Ovary (tissue), 9 donors: Measurements from ENCODE around the gene AGPS. TPM values are rescaled to one million over a fixed set of nuclear protein-coding genes. Genes with fewer than 3 reads are reported as not detected.

Experiments
- DNase-seq, 5 donors: peaks; one replicate each; pipeline ENCODE4 v3.0.0-alpha.2; 2019 to 2020
- H3K27ac ChIP-seq, 2 donors: fragments of 200-600 bp; one replicate each; pipeline versions ENCODE4 v1.5.1 to v1.8.0; 2019 to 2022
- H3K27me3 ChIP-seq: fragments of 200-600 bp; one replicate; pipeline ENCODE4 v1.8.0; 2022
- H3K36me3 ChIP-seq: fragments of 200-600 bp; sonication (generic); one replicate; pipeline ENCODE4 v1.5.1; 2019
- H3K4me1 ChIP-seq: one replicate; pipeline ENCODE4 v1.8.1; 2013; ENCODE audit warnings: mild to moderate bottlenecking, moderate library complexity; ENCODE audit not compliant: insufficient read depth
- H3K4me3 ChIP-seq: fragments of 200-600 bp; sonication (generic); one replicate; pipeline ENCODE4 v1.5.1; 2017
- H3K9me3 ChIP-seq, 2 donors: fragments of 200-600 bp in 1 of 2; sonication (generic) in 1 of 2; one replicate each; pipeline versions ENCODE4 v1.5.1 to v1.8.1; 2013 to 2019; ENCODE audit warnings: mild to moderate bottlenecking in 1 of 2, moderate library complexity in 1 of 2
- CTCF ChIP-seq, 3 donors: fragments of 450-650 bp in 2 of 3; fragments of 200-600 bp in 1 of 3; IDR thresholded peaks; one replicate each; pipeline versions ENCODE4 v1.5.1 to v1.8.0; 2016 to 2022; ENCODE audit warnings: antibody characterized with exemption in 3 of 3, mild to moderate bottlenecking in 1 of 3
- EP300 ChIP-seq: sonication (generic); formaldehyde crosslinking; IDR thresholded peaks from one replicate; pipeline ENCODE4 v1.6.1; 2017; ENCODE audit warnings: antibody characterized with exemption
- POLR2A ChIP-seq: fragments of 450-650 bp; IDR thresholded peaks from one replicate; pipeline ENCODE4 v1.6.1; 2017; ENCODE audit warnings: antibody characterized with exemption, mild to moderate bottlenecking, moderate library complexity
- WGBS, 3 donors: extraction: QIAGEN DNeasy Blood & Tissue Kit in 1 of 3; methylation state at CpG; one replicate each; pipeline versions ENCODE4 v1.1.5 to v1.1.7; 2013 to 2017; 5-methylcytosine and 5-hydroxymethylcytosine counted together
- intact Hi-C, 4 donors: fragments of 100-400 bp; cut with DNase I; formaldehyde crosslinking; loops; one replicate each; pipeline versions ENCODE4 v1.11.0 to v1.15.1; 2022 to 2023
- polyA plus RNA-seq, 2 donors: library from polyadenylated mRNA; stranded (reverse); fragments of 200-250 nt in 1 of 2; fragments of 350-450 nt in 1 of 2; fragmentation: Illumina TruSeq in 1 of 2; extraction: RNeasy Lipid Tissue Mini Kit (QIAGEN cat#74804) in 1 of 2; gene quantifications; one replicate each; pipeline ENCODE4 v1.2.3, GENCODE V29; 2013 to 2014
- total RNA-seq, 7 donors: library from RNA; depleted of rRNA in 2 of 7; stranded (reverse); fragments of >200 nt in 2 of 7; fragmentation: NEBNext Ultra II Directional in 3 of 7; extraction: Animal tissue kit (Norgen Biotek cat#: 25700) in 3 of 7; gene quantifications; one replicate each; pipeline versions ENCODE4 v1.1.0 to v1.2.4, GENCODE V29; 2016 to 2023
- donor health status: DM: no; HTN: no; CAD: no; lungs with moderate emphysema.
- donor health status: DM: no; HTN: no; CAD: no.
- donor health status: Bipolar disorder and iron deficiency.
- donor health status: DM: yes; HTN: yes; CAD: no.
- donor health status: DM: no; HTN: no; CAD: no.
- donor health status: DM: yes; HTN: yes; CAD: no.

Gene AGPS
- total and polyA plus RNA-seq, 9 donors, result 5.4 to 31.5 (median 21.3) TPM

GRCh38 chr2:177537636-177538035 is 145.1 kb downstream of the AGPS start:
- Histone ChIP-seq H3K4me1 (no peaks in the 10 kb centered on the region), H3K4me3 (no peak overlapping the region), H3K27me3 (no peaks in the 10 kb centered on the region), H3K9me3 (no peaks in the 10 kb centered on the region), H3K27ac (no peak overlapping the region), H3K36me3 (no peaks in the 10 kb centered on the region)
- DNase-seq, result no peak
- intact Hi-C loops, result no loop called here
- TF ChIP-seq POLR2A (no peak), EP300 (no peak), CTCF (IDR thresholded peaks at IDR 0.05) (no peak)
- 31 to 45% (median 36%) methylated on average over 3 of the region's 3 CpGs for WGBS, 3 donors

DNA sequence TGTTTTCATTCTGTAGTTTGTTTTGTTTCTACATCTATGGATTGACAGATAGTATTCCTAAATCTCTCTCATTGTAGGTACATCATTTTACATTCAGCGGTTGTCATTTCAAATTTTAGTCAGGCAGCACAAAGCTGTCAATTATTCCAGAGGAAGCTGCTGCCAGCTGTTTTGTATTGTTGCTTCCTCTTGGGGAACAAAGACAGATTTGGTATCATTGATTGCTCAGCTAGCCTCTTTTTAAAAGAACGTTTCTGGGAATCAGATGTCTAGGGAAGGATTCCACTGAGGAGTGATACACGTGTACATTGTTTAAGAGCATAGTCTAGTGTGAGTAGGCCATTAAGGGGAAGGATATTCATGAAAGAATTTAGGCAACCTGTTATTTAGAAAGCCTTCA is 145.8 kb downstream of the AGPS start:
- H3K27me3 ChIP-seq, result no peaks in the 10 kb centered on the region
- H3K4me1 ChIP-seq, result no peaks in the 10 kb centered on the region
- no peak overlapping the region for H3K27ac ChIP-seq
- no peak for DNase-seq
- 70 to 76% (median 76%) methylated on average over 3 of the region's 3 CpGs for WGBS, 3 donors
- no peaks in the 10 kb centered on the region for H3K9me3 ChIP-seq
- intact Hi-C loops, result no loop called here
- TF ChIP-seq CTCF (IDR thresholded peaks at IDR 0.05) (no peak), POLR2A (no peak), EP300 (no peak)
- H3K36me3 ChIP-seq, result no peaks in the 10 kb centered on the region
- no peak overlapping the region for H3K4me3 ChIP-seq

GRCh38 chr2:177540283-177540682 is 147.7 kb downstream of the AGPS start:
- Histone ChIP-seq H3K4me3 (no peak overlapping the region), H3K27ac (no peak overlapping the region), H3K36me3 (no peaks in the 10 kb centered on the region), H3K9me3 (no peaks in the 10 kb centered on the region), H3K4me1 (no peaks in the 10 kb centered on the region), H3K27me3 (no peaks in the 10 kb centered on the region)
- no peak for DNase-seq
- intact Hi-C loops, result no loop called here
- WGBS, 3 donors, result 96 to 100% (median 98%) methylated on average over 1 of the region's 1 CpG
- TF ChIP-seq POLR2A (no peak), EP300 (no peak), CTCF (IDR thresholded peaks at IDR 0.05) (no peak)

DNA sequence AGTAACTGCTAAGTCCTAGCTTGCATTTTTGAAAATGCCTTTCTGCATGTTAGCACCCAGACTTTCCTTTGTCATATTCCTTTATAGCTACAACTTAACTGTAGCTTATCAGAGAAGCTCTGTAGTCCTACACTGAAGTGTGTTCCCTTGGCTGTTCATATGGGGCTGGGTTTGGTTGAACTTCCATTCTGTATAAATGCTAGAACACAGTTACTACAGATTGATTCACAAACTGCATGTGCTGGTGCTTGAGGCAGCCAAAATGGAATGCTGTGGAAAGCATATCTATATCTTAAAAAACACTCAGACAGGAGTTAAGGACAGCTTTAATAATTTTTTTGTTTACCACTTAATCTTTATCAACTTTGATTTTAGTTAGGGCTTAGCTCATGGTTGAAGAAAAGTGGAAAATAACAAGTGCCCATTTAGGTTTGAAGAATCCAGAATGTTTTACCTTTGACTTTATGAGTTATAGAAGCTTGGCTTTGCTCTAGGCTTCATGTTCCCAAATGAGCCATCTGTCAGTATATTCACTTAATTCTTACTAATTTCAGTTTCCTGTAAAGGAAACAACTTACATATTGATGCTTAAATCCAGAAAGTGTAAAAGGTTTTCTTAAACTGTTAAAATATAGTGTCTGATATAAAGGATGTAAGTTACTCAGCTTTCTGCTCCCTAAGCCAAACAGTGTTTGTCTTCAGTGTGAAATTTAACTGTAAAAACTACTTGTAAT is 148.9 kb downstream of the AGPS start:
- H3K27me3 ChIP-seq, result no peaks in the 10 kb centered on the region
- no peaks in the 10 kb centered on the region for H3K4me1 ChIP-seq
- no peak for DNase-seq
- H3K4me3 ChIP-seq, result no peak overlapping the region
- no peak overlapping the region for H3K27ac ChIP-seq
- TF ChIP-seq CTCF (IDR thresholded peaks at IDR 0.05) (no peak), EP300 (no peak), POLR2A (no peak)
- no peaks in the 10 kb centered on the region for H3K36me3 ChIP-seq
- H3K9me3 ChIP-seq, result no peaks in the 10 kb centered on the region
- intact Hi-C loops, result no loop called here
